HepG2 (cell line): ENCODE results near the gene KRTCAP3. TPM values are rescaled to one million over a fixed set of nuclear protein-coding genes. Genes with fewer than 3 reads are reported as not detected.

Experiments used
- BRD4 ChIP-seq: sonication (generic); formaldehyde crosslinking; IDR thresholded peaks from 2 replicates; pipeline ENCODE4 v1.4.0; 2020; ENCODE audit warnings: missing genetic modification reagents
- CREM ChIP-seq, 2 experiments: sonication (generic) in 1 of 2; formaldehyde crosslinking in 1 of 2; IDR thresholded peaks; 2 replicates each; pipeline versions ENCODE4 v1.4.0 to v1.6.1; 2016 to 2020; ENCODE audit warnings: antibody characterized with exemption in 1 of 2, mild to moderate bottlenecking in 1 of 2, missing genetic modification reagents in 1 of 2
- RARA ChIP-seq: IDR thresholded peaks from 2 replicates; pipeline ENCODE4 v1.6.1; 2016; ENCODE audit warnings: missing genetic modification reagents, missing compliant biosample characterization
- RFXANK ChIP-seq: IDR thresholded peaks from 2 replicates; pipeline ENCODE4 v1.6.1; 2016
- TRIM24 ChIP-seq: sonication (generic); formaldehyde crosslinking; IDR thresholded peaks from 2 replicates; pipeline ENCODE4 v1.8.0; 2022; ENCODE audit warnings: mild to moderate bottlenecking, missing genetic modification reagents
- ZFY ChIP-seq: sonication (generic); formaldehyde crosslinking; IDR thresholded peaks from 2 replicates; pipeline ENCODE4 v1.4.0; 2020; ENCODE audit warnings: missing genetic modification reagents
- ZIK1 ChIP-seq: sonication (generic); formaldehyde crosslinking; IDR thresholded peaks from 2 replicates; pipeline ENCODE4 v1.5.0; 2020; ENCODE audit warnings: mild to moderate bottlenecking, low read depth, missing genetic modification reagents, borderline replicate concordance
- ZNF274 ChIP-seq: sonication (generic); formaldehyde crosslinking; IDR thresholded peaks from 2 replicates; pipeline ENCODE4 v1.5.1; 2020; ENCODE audit warnings: mild to moderate bottlenecking, missing genetic modification reagents
- ZNF3 ChIP-seq: IDR thresholded peaks from 2 replicates; pipeline ENCODE4 v1.7.0; 2017; ENCODE audit warnings: inconsistent platforms
- ZNF335 ChIP-seq: sonication (generic); formaldehyde crosslinking; IDR thresholded peaks from 2 replicates; pipeline ENCODE4 v1.4.0; 2020; ENCODE audit warnings: missing genetic modification reagents
- ZNF589 ChIP-seq: sonication (generic); formaldehyde crosslinking; conservative IDR thresholded peaks from 2 replicates; pipeline ENCODE4 v1.8.0; 2022; ENCODE audit warnings: mild to moderate bottlenecking, moderate library complexity, missing genetic modification reagents
- polyA plus RNA-seq, 8 experiments: library from polyadenylated mRNA; depleted of rRNA in 3 of 8; stranded (reverse) in 7 of 8; unstranded in 1 of 8; fragments of >200 nt; fragmentation: Illumina TruSeq in 4 of 8; extraction: Trizol in 4 of 8; gene quantifications; 2 replicates each; pipeline versions ENCODE4 v1.2.1 to v1.2.3, GENCODE V29; 2011 to 2016; ENCODE audit warnings: low read depth in 4 of 8, missing spikeins in 1 of 8, mixed read lengths in 1 of 8; ENCODE audit not compliant: insufficient read depth in 1 of 8
- total RNA-seq, 5 experiments: library from RNA; depleted of rRNA; stranded (reverse); fragments of >200 nt; fragmentation: Illumina TruSeq; extraction: Trizol; gene quantifications; 2 replicates each; pipeline ENCODE4 v1.2.3, GENCODE V29; 2016; ENCODE audit warnings: low read depth in 1 of 5
- TF ChIP-seq, protein P1 (sequence below): IDR thresholded peaks from 2 replicates; pipeline ENCODE4 v1.6.1; 2012; ENCODE audit warnings: low read depth, low read length, improper control_type of control experiment
- TF ChIP-seq, protein P2 (sequence below): sonication (generic); formaldehyde crosslinking; IDR thresholded peaks from 2 replicates; pipeline ENCODE4 v1.5.0; 2020; ENCODE audit warnings: mild to moderate bottlenecking, missing genetic modification reagents
- TF ChIP-seq, protein P3 (sequence below): sonication (generic); formaldehyde crosslinking; IDR thresholded peaks from 2 replicates; pipeline ENCODE4 v1.5.1; 2020; ENCODE audit warnings: missing genetic modification reagents, mild to moderate bottlenecking, borderline replicate concordance
- TF ChIP-seq, protein P4 (sequence below): sonication (generic); formaldehyde crosslinking; IDR thresholded peaks from 2 replicates; pipeline ENCODE4 v1.9.0; 2021; ENCODE audit warnings: mild to moderate bottlenecking, missing genetic modification reagents
- TF ChIP-seq, protein P5 (sequence below): sonication (generic); formaldehyde crosslinking; IDR thresholded peaks from 2 replicates; pipeline ENCODE4 v1.8.1; 2023; ENCODE audit warnings: missing genetic modification reagents, inconsistent platforms, borderline replicate concordance

The KRTCAP3 gene
- total and polyA plus RNA-seq, 2 of the 13 experiments (the other 11 are each of a cell fraction or from before 2014, with no cell fraction given): 2.1 to 4.5 TPM

DNA sequence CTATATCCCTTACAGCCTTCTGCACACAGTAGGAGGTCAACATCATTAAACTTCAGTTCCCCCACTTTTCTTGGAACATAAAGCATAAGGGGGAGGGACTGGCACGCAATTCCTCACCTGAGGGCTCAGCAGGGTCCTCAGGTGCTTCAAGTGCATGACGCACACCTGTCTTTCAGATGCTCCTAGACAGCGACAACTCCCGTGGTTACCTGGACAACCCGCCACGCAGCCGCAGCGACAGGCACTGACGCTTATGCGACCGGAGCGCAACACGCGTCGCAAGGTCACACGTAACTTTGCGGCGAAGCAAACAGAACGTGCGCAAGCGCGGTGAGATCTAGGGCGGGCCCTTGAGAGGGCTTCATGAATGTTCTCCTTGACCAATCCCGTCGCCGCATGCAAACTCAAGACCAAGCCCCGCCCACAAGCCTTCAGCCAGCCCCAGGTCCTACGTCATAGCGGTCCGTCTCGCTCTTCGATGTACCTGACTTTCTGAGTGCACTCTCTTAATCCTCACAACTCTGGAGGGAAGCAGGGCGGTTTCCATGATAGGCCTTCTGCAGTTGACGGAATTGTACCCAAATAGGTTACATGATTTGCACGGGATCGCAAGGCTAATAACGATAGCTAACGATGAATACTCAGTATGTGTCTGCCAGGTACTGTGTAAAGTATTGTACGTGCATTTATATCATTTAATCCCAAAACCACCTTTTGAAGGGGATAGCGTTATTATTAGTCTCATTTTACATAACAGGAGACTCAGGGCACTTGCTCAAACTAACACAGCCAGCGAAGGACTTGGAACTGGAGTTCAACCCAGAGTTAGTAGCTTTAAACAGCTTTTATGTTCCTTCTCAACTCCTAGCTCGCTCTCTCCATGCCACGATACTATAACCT, 47.6 kb downstream of the KRTCAP3 start, which contains the start of gene IFT172 (continued):
- TF ChIP-seq, protein P1, sequence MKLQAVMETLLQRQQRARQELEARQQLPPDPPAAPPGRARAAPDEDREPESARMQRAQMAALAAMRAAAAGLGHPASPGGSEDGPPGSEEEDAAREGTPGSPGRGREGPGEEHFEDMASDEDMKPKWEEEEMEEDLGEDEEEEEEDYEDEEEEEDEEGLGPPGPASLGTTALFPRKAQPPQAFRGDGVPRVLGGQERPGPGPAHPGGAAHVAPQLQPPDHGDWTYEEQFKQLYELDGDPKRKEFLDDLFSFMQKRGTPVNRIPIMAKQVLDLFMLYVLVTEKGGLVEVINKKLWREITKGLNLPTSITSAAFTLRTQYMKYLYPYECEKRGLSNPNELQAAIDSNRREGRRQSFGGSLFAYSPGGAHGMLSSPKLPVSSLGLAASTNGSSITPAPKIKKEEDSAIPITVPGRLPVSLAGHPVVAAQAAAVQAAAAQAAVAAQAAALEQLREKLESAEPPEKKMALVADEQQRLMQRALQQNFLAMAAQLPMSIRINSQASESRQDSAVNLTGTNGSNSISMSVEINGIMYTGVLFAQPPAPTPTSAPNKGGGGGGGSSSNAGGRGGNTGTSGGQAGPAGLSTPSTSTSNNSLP: no peak
- TF ChIP-seq RFXANK (CRISPR knock-in tag): peak; percentile 43; the same call in 1 of the 2 replicates
- TF ChIP-seq ZFY (CRISPR knock-in tag): peak; percentile 40
- no peak for TF ChIP-seq BRD4 (CRISPR knock-in tag)
- no peak for TF ChIP-seq ZNF3 (CRISPR knock-in tag)
- peak; percentile 84 for TF ChIP-seq ZNF274 (CRISPR knock-in tag)
- no peak for TF ChIP-seq RARA
- TF ChIP-seq, protein P2, sequence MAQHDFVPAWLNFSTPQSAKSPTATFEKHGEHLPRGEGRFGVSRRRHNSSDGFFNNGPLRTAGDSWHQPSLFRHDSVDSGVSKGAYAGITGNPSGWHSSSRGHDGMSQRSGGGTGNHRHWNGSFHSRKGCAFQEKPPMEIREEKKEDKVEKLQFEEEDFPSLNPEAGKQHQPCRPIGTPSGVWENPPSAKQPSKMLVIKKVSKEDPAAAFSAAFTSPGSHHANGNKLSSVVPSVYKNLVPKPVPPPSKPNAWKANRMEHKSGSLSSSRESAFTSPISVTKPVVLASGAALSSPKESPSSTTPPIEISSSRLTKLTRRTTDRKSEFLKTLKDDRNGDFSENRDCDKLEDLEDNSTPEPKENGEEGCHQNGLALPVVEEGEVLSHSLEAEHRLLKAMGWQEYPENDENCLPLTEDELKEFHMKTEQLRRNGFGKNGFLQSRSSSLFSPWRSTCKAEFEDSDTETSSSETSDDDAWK (CRISPR knock-in tag): no peak
- TF ChIP-seq, protein P3, sequence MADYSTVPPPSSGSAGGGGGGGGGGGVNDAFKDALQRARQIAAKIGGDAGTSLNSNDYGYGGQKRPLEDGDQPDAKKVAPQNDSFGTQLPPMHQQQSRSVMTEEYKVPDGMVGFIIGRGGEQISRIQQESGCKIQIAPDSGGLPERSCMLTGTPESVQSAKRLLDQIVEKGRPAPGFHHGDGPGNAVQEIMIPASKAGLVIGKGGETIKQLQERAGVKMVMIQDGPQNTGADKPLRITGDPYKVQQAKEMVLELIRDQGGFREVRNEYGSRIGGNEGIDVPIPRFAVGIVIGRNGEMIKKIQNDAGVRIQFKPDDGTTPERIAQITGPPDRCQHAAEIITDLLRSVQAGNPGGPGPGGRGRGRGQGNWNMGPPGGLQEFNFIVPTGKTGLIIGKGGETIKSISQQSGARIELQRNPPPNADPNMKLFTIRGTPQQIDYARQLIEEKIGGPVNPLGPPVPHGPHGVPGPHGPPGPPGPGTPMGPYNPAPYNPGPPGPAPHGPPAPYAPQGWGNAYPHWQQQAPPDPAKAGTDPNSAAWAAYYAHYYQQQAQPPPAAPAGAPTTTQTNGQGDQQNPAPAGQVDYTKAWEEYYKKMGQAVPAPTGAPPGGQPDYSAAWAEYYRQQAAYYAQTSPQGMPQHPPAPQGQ: 0 out of 2 replicates have a peak, but pooled peaks have one; percentile 87
- no peak for TF ChIP-seq TRIM24 (CRISPR knock-in tag)
- TF ChIP-seq, protein P4, sequence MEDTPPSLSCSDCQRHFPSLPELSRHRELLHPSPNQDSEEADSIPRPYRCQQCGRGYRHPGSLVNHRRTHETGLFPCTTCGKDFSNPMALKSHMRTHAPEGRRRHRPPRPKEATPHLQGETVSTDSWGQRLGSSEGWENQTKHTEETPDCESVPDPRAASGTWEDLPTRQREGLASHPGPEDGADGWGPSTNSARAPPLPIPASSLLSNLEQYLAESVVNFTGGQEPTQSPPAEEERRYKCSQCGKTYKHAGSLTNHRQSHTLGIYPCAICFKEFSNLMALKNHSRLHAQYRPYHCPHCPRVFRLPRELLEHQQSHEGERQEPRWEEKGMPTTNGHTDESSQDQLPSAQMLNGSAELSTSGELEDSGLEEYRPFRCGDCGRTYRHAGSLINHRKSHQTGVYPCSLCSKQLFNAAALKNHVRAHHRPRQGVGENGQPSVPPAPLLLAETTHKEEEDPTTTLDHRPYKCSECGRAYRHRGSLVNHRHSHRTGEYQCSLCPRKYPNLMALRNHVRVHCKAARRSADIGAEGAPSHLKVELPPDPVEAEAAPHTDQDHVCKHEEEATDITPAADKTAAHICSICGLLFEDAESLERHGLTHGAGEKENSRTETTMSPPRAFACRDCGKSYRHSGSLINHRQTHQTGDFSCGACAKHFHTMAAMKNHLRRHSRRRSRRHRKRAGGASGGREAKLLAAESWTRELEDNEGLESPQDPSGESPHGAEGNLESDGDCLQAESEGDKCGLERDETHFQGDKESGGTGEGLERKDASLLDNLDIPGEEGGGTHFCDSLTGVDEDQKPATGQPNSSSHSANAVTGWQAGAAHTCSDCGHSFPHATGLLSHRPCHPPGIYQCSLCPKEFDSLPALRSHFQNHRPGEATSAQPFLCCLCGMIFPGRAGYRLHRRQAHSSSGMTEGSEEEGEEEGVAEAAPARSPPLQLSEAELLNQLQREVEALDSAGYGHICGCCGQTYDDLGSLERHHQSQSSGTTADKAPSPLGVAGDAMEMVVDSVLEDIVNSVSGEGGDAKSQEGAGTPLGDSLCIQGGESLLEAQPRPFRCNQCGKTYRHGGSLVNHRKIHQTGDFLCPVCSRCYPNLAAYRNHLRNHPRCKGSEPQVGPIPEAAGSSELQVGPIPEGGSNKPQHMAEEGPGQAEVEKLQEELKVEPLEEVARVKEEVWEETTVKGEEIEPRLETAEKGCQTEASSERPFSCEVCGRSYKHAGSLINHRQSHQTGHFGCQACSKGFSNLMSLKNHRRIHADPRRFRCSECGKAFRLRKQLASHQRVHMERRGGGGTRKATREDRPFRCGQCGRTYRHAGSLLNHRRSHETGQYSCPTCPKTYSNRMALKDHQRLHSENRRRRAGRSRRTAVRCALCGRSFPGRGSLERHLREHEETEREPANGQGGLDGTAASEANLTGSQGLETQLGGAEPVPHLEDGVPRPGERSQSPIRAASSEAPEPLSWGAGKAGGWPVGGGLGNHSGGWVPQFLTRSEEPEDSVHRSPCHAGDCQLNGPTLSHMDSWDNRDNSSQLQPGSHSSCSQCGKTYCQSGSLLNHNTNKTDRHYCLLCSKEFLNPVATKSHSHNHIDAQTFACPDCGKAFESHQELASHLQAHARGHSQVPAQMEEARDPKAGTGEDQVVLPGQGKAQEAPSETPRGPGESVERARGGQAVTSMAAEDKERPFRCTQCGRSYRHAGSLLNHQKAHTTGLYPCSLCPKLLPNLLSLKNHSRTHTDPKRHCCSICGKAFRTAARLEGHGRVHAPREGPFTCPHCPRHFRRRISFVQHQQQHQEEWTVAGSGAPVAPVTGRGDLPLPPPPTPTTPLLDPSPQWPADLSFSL (CRISPR knock-in tag): no peak
- TF ChIP-seq ZNF335 (CRISPR knock-in tag): peak; percentile 76
- TF ChIP-seq CREM (IDR thresholded peaks at IDR 0.05): peak; percentile 98
- peak; percentile 79 for TF ChIP-seq CREM (CRISPR knock-in tag; IDR thresholded peaks at IDR 0.05)
- 0 out of 2 replicates have a peak, but pooled peaks have one; percentile 63 for TF ChIP-seq ZIK1 (CRISPR knock-in tag)
- TF ChIP-seq, protein P5, sequence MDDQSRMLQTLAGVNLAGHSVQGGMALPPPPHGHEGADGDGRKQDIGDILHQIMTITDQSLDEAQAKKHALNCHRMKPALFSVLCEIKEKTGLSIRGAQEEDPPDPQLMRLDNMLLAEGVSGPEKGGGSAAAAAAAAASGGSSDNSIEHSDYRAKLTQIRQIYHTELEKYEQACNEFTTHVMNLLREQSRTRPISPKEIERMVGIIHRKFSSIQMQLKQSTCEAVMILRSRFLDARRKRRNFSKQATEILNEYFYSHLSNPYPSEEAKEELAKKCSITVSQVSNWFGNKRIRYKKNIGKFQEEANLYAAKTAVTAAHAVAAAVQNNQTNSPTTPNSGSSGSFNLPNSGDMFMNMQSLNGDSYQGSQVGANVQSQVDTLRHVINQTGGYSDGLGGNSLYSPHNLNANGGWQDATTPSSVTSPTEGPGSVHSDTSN (CRISPR knock-in tag): no peak
- no peak for TF ChIP-seq ZNF589 (CRISPR knock-in tag)
